Mammary epithelial cell (primary cell): ENCODE results near the gene SCN7A.

Source experiments
- EZH2 ChIP-seq: IDR thresholded peaks from 2 replicates; pipeline ENCODE4 v1.6.1; 2012; ENCODE audit warnings: low read length, inconsistent platforms, borderline replicate concordance
- TF ChIP-seq, protein P1 (sequence below), 2 donors: IDR thresholded peaks in 1 of 2; conservative IDR thresholded peaks in 1 of 2; 2 replicates each; pipeline ENCODE4 v1.5.1; 2011 to 2012; ENCODE audit warnings: inconsistent platforms in 2 of 2, low read length in 2 of 2, mild to moderate bottlenecking in 2 of 2, control low read depth in 1 of 2, low read depth in 1 of 2; ENCODE audit not compliant: insufficient read depth in 1 of 2; ENCODE audit errors: extremely low read depth in 1 of 2

DNA sequence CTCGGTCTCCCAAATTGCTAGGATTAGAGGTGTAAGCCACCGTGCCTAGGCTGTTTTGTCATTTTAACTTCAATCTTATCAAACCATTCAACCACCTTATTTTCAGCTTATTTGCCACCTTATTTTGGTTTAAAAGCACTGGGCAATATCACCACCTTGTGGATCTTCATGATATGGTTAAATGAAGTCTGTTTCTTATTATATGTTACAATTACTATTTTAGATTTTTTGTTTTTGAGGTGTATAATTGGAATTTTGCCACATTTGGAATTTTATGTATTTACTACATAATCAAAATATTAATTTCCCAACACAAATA, 74.5 kb downstream of the SCN7A start:
- no peak for TF ChIP-seq EZH2
- TF ChIP-seq, protein P1, sequence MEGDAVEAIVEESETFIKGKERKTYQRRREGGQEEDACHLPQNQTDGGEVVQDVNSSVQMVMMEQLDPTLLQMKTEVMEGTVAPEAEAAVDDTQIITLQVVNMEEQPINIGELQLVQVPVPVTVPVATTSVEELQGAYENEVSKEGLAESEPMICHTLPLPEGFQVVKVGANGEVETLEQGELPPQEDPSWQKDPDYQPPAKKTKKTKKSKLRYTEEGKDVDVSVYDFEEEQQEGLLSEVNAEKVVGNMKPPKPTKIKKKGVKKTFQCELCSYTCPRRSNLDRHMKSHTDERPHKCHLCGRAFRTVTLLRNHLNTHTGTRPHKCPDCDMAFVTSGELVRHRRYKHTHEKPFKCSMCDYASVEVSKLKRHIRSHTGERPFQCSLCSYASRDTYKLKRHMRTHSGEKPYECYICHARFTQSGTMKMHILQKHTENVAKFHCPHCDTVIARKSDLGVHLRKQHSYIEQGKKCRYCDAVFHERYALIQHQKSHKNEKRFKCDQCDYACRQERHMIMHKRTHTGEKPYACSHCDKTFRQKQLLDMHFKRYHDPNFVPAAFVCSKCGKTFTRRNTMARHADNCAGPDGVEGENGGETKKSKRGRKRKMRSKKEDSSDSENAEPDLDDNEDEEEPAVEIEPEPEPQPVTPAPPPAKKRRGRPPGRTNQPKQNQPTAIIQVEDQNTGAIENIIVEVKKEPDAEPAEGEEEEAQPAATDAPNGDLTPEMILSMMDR (conservative IDR thresholded peaks at IDR 0.05 in 1 of 2, IDR thresholded peaks at IDR 0.05 in 1 of 2; ENCODE audit: extremely low read depth in 1 of 2, insufficient read depth in 1 of 2, low read depth in 1 of 2, low read length in 2 of 2) = peak; percentile 42 to 58
